ENCODE measurements around the gene CNPY4. TPM values are rescaled to one million over a fixed set of nuclear protein-coding genes. Genes with fewer than 3 reads are reported as not detected.

The CNPY4 gene
- total and polyA plus RNA-seq, 10 of the 15 experiments (the other 5 are each of a cell fraction or from before 2014, with no cell fraction given) = 2.5 to 9.2 (median 6.8) TPM

DNA sequence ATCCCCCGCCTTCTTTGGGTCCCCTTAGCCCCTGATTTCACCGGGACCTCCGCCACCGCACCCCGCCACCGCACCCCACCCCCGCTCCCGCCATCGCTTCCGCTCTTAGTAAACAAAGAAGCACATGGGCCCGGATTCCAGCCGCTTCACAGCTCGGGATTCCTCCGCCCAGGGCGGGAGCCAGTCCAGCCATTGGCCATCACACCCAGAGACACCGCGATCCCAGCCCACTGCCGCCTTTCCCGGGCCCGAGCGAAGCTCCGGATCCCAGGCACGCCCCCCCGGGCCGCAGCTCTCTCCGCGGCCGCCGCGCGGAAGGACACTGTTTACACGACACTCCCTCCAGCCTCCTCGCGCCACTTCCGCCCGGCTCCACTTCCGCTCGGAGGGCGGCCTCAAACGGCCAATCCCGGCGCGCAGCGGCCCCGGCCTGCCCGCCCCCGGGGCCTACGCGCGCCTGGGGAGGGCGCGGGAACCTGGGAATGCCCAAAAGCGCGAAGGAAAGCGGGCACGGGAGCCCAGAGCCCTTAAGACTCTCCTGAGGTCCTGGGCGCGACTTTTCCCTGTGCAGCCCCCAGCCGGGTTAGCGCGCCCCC lies 18.9 kb upstream of the CNPY4 start (continued):
- TF ChIP-seq RFX5 (IDR thresholded peaks at IDR 0.05; ENCODE audit: low read depth, low read length) = no peak
- TF ChIP-seq MEF2A (IDR thresholded peaks at IDR 0.05; ENCODE audit: insufficient read depth, low read depth, low read length) = 0 out of 2 replicates have a peak, but pooled peaks have one; percentile 26
- TF ChIP-seq RUNX3 (IDR thresholded peaks at IDR 0.05; ENCODE audit: low read length) = peak; percentile 80
- no peak for TF ChIP-seq JUND (IDR thresholded peaks at IDR 0.05; ENCODE audit: low read depth, low read length)
- TF ChIP-seq BCL11A (IDR thresholded peaks at IDR 0.05; ENCODE audit: low read depth, low read length) = no peak; the same call in 1 of the 2 replicates
- TF ChIP-seq BMI1 (IDR thresholded peaks at IDR 0.05; ENCODE audit: borderline replicate concordance) = no peak
- TF ChIP-seq SREBF1 (IDR thresholded peaks at IDR 0.05; ENCODE audit: low read length) = no peak
- peak; percentile 86; the same call in 1 of the 2 replicates for TF ChIP-seq LARP7 (IDR thresholded peaks at IDR 0.05)
- TF ChIP-seq, protein P1, sequence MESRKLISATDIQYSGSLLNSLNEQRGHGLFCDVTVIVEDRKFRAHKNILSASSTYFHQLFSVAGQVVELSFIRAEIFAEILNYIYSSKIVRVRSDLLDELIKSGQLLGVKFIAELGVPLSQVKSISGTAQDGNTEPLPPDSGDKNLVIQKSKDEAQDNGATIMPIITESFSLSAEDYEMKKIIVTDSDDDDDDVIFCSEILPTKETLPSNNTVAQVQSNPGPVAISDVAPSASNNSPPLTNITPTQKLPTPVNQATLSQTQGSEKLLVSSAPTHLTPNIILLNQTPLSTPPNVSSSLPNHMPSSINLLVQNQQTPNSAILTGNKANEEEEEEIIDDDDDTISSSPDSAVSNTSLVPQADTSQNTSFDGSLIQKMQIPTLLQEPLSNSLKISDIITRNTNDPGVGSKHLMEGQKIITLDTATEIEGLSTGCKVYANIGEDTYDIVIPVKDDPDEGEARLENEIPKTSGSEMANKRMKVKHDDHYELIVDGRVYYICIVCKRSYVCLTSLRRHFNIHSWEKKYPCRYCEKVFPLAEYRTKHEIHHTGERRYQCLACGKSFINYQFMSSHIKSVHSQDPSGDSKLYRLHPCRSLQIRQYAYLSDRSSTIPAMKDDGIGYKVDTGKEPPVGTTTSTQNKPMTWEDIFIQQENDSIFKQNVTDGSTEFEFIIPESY (IDR thresholded peaks at IDR 0.05) = no peak
- TF ChIP-seq ELK1 (IDR thresholded peaks at IDR 0.05; ENCODE audit: low read depth, low read length) = peak; percentile 90
- peak; percentile 92 for TF ChIP-seq MLLT1 (IDR thresholded peaks at IDR 0.05)
- no peak for TF ChIP-seq KAT2A (conservative IDR thresholded peaks at IDR 0.05; ENCODE audit: control insufficient read depth, low read depth, low read length)
- TF ChIP-seq EP300 (IDR thresholded peaks at IDR 0.05; ENCODE audit: borderline replicate concordance in 1 of 2, control insufficient read depth in 1 of 2, low read depth in 2 of 2, low read length in 2 of 2) = no peak
- no peak for TF ChIP-seq ZNF24 (IDR thresholded peaks at IDR 0.05)
- TF ChIP-seq RELB (IDR thresholded peaks at IDR 0.05; ENCODE audit: low read depth) = peak; percentile 89; the same call in 1 of the 2 replicates
- TF ChIP-seq SP1 (IDR thresholded peaks at IDR 0.05; ENCODE audit: low read depth, low read length) = peak; percentile 74
- peak; percentile 50; the same call in 1 of the 2 replicates for TF ChIP-seq NR2C1 (IDR thresholded peaks at IDR 0.05)
- TF ChIP-seq FOS (IDR thresholded peaks at IDR 0.05; ENCODE audit: borderline replicate concordance, extremely low read depth, insufficient read length) = no peak
- TF ChIP-seq BHLHE40 (IDR thresholded peaks at IDR 0.05; ENCODE audit: borderline replicate concordance in 1 of 2, low read depth in 2 of 2, low read length in 1 of 2) = peak; percentile 38 to 84; a peak in 3 of 4 replicates
- TF ChIP-seq SIN3A (IDR thresholded peaks at IDR 0.05; ENCODE audit: low read depth, low read length) = peak; percentile 99
- TF ChIP-seq, protein P2, sequence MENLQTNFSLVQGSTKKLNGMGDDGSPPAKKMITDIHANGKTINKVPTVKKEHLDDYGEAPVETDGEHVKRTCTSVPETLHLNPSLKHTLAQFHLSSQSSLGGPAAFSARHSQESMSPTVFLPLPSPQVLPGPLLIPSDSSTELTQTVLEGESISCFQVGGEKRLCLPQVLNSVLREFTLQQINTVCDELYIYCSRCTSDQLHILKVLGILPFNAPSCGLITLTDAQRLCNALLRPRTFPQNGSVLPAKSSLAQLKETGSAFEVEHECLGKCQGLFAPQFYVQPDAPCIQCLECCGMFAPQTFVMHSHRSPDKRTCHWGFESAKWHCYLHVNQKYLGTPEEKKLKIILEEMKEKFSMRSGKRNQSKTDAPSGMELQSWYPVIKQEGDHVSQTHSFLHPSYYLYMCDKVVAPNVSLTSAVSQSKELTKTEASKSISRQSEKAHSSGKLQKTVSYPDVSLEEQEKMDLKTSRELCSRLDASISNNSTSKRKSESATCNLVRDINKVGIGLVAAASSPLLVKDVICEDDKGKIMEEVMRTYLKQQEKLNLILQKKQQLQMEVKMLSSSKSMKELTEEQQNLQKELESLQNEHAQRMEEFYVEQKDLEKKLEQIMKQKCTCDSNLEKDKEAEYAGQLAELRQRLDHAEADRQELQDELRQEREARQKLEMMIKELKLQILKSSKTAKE (IDR thresholded peaks at IDR 0.05; ENCODE audit: low read depth, poor library complexity, severe bottlenecking) = no peak
- no peak for TF ChIP-seq ZNF217 (IDR thresholded peaks at IDR 0.05)
- TF ChIP-seq MTA2 (IDR thresholded peaks at IDR 0.05; ENCODE audit: low read depth) = no peak

Measured in GM12878 (cell line).